OCI-LY7 (cell line): ENCODE results near the gene BRI3.

ENCODE experiments used
- CTCF ChIP-seq: fragments of 200-600 bp; sonication (generic); conservative IDR thresholded peaks from 2 replicates; pipeline ENCODE4 v1.5.1; 2014; ENCODE audit warnings: mild to moderate bottlenecking, antibody characterized with exemption, low read length, moderate library complexity, mixed read lengths
- EZH2phosphoT487 ChIP-seq: fragments of 200-600 bp; sonication (generic); IDR thresholded peaks from 2 replicates; pipeline ENCODE4 v1.6.1; 2018; ENCODE audit warnings: low read depth, borderline replicate concordance, mild to moderate bottlenecking, mixed run types, antibody characterized with exemption, low read length, moderate library complexity, mixed read lengths

GRCh38 chr7:98278408-98278807, 3.1 kb upstream of the BRI3 start:
- TF ChIP-seq CTCF (no peak), EZH2phosphoT487 (no peak)
